ENCODE measurements around the gene MCU. TPM values are rescaled to one million over a fixed set of nuclear protein-coding genes. Genes with fewer than 3 reads are reported as not detected.

The MCU gene
- total and polyA plus RNA-seq, 7 experiments from 2014 or later: 4.8 to 14.3 (median 10.7) TPM

- intact Hi-C loops (cut with micrococcal nuclease): no loop called here
- Mint-ChIP-seq H3K4me1 (peaks cover 7 to 17% (median 15%) of the 10 kb centered on the region in 7 donors), H3K9me3 (peaks cover 0 to 79% (median 35%) of the 10 kb centered on the region in 11 donors), H3K4me3 (no peak overlapping the region), H3K36me3 (peaks cover 9 to 53% (median 46%) of the 10 kb centered on the region in 5 donors), H3K27ac (no peak overlapping the region), H3K27me3 (peaks cover 0 to 6% (median 0%) of the 10 kb centered on the region in 5 donors)
- Histone ChIP-seq H3K36me3 (ENCODE audit: control insufficient read depth in 2 of 3, insufficient read depth in 3 of 3, low read length in 3 of 3) (no peaks in the 10 kb centered on the region), H3K9me3 (ENCODE audit: control insufficient read depth in 2 of 3, low read length in 3 of 3) (peaks cover 0 to 9% (median 6%) of the 10 kb centered on the region in 3 experiments), H3K4me1 (ENCODE audit: control insufficient read depth in 2 of 2, insufficient read depth in 2 of 2, low read length in 2 of 2) (no peaks in the 10 kb centered on the region), H3K27me3 (ENCODE audit: control insufficient read depth in 2 of 2, insufficient read depth in 2 of 2, low read length in 2 of 2) (no peaks in the 10 kb centered on the region), H3K4me3 (ENCODE audit: low read length) (no peak overlapping the region), H3K27ac (ENCODE audit: low read depth, low read length) (no peak overlapping the region)
- POLR2A ChIA-PET: interaction anchor here (0.6 kb wide), 1 partner anchor 51 kb away, joined by 3 read pairs; no protein-coding TSS in a partner anchor
- CTCF ChIA-PET: no interaction called here
- DNase-seq (no peak), ATAC-seq (no peak)
Observed at GRCh38 chr10:72772031-72772430, 80.1 kb downstream of the MCU start.

GRCh38 chr10:72779874-72780273 lies 87.9 kb downstream of the MCU start:
- H3K27ac ChIP-seq (ENCODE audit: low read depth, low read length): no peak overlapping the region
- ATAC-seq (no peak), DNase-seq (no peak)
- H3K4me3 Mint-ChIP-seq: no peak overlapping the region
- no peaks in the 10 kb centered on the region for H3K4me1 ChIP-seq (ENCODE audit: control insufficient read depth in 2 of 2, insufficient read depth in 2 of 2, low read length in 2 of 2)
- no peaks in the 10 kb centered on the region for H3K36me3 ChIP-seq (ENCODE audit: control insufficient read depth in 2 of 3, insufficient read depth in 3 of 3, low read length in 3 of 3)
- no peaks in the 10 kb centered on the region for H3K27me3 ChIP-seq (ENCODE audit: control insufficient read depth in 2 of 2, insufficient read depth in 2 of 2, low read length in 2 of 2)
- no peak overlapping the region for H3K27ac Mint-ChIP-seq
- H3K4me3 ChIP-seq (ENCODE audit: low read length): no peak overlapping the region
- H3K27me3 Mint-ChIP-seq: peaks cover 0 to 6% (median 0%) of the 10 kb centered on the region in 5 donors
- H3K9me3 ChIP-seq (ENCODE audit: control insufficient read depth in 2 of 3, low read length in 3 of 3): peaks cover 0 to 3% (median 0%) of the 10 kb centered on the region in 3 experiments
- peaks cover 0 to 5% (median 0%) of the 10 kb centered on the region in 7 donors for H3K4me1 Mint-ChIP-seq
- H3K9me3 Mint-ChIP-seq: peaks cover 0 to 22% (median 5%) of the 10 kb centered on the region in 11 donors
- ChIA-PET CTCF (no interaction called here), POLR2A (no interaction called here)
- intact Hi-C loops (cut with micrococcal nuclease): no loop called here
- H3K36me3 Mint-ChIP-seq: peaks cover 0 to 9% (median 0%) of the 10 kb centered on the region in 5 donors

- Mint-ChIP-seq H3K4me1 (peaks cover 0 to 4% (median 0%) of the 10 kb centered on the region in 7 donors), H3K27me3 (peaks cover 0 to 2% (median 0%) of the 10 kb centered on the region in 5 donors)
Observed at GRCh38 chr10:72782649-72783330, 90.8 kb downstream of the MCU start.

GRCh38 chr10:72783410-72783833 lies 91.5 kb downstream of the MCU start:
- Mint-ChIP-seq H3K27me3 (peaks cover 0 to 2% (median 0%) of the 10 kb centered on the region in 5 donors), H3K4me1 (peaks cover 0 to 8% (median 3%) of the 10 kb centered on the region in 7 donors), H3K27ac (no peak overlapping the region), H3K4me3 (no peak overlapping the region), H3K9me3 (peaks cover 0 to 3% (median 0%) of the 10 kb centered on the region in 11 donors), H3K36me3 (peaks cover 0 to 7% (median 3%) of the 10 kb centered on the region in 5 donors)
- Histone ChIP-seq H3K4me3 (ENCODE audit: low read length) (no peak overlapping the region), H3K36me3 (ENCODE audit: control insufficient read depth in 2 of 3, insufficient read depth in 3 of 3, low read length in 3 of 3) (no peaks in the 10 kb centered on the region), H3K27me3 (ENCODE audit: control insufficient read depth in 2 of 2, insufficient read depth in 2 of 2, low read length in 2 of 2) (no peaks in the 10 kb centered on the region), H3K4me1 (ENCODE audit: control insufficient read depth in 2 of 2, insufficient read depth in 2 of 2, low read length in 2 of 2) (no peaks in the 10 kb centered on the region), H3K9me3 (ENCODE audit: control insufficient read depth in 2 of 3, low read length in 3 of 3) (no peaks in the 10 kb centered on the region), H3K27ac (ENCODE audit: low read depth, low read length) (no peak overlapping the region)
- ChIA-PET CTCF (no interaction called here), POLR2A (no interaction called here)
- no peak for ATAC-seq
- intact Hi-C loops (cut with micrococcal nuclease): no loop called here
- DNase-seq: no peak

More at GRCh38 chr10:72782649-72783330, 90.8 kb downstream of the MCU start:
- intact Hi-C loops (cut with micrococcal nuclease): no loop called here
- ATAC-seq: no peak
- no peaks in the 10 kb centered on the region for H3K27me3 ChIP-seq (ENCODE audit: control insufficient read depth in 2 of 2, insufficient read depth in 2 of 2, low read length in 2 of 2)
- no peaks in the 10 kb centered on the region for H3K9me3 ChIP-seq (ENCODE audit: control insufficient read depth in 2 of 3, low read length in 3 of 3)
- no peak for DNase-seq
- H3K36me3 ChIP-seq (ENCODE audit: control insufficient read depth in 2 of 3, insufficient read depth in 3 of 3, low read length in 3 of 3): no peaks in the 10 kb centered on the region
- H3K27ac Mint-ChIP-seq: no peak overlapping the region
- no peak overlapping the region for H3K4me3 Mint-ChIP-seq
- no peaks in the 10 kb centered on the region for H3K4me1 ChIP-seq (ENCODE audit: control insufficient read depth in 2 of 2, insufficient read depth in 2 of 2, low read length in 2 of 2)
- CTCF ChIA-PET: no interaction called here
- H3K4me3 ChIP-seq (ENCODE audit: low read length): no peak overlapping the region
- POLR2A ChIA-PET: no interaction called here
- H3K9me3 Mint-ChIP-seq: no peaks in the 10 kb centered on the region
- H3K36me3 Mint-ChIP-seq: peaks cover 0 to 4% (median under 1%) of the 10 kb centered on the region in 5 donors
- no peak overlapping the region for H3K27ac ChIP-seq (ENCODE audit: low read depth, low read length)

GRCh38 chr10:72784551-72785351 lies 92.8 kb downstream of the MCU start:
- H3K4me1 Mint-ChIP-seq: peaks cover 4 to 16% (median 8%) of the 10 kb centered on the region in 7 donors
- Histone ChIP-seq H3K4me1 (ENCODE audit: control insufficient read depth in 2 of 2, insufficient read depth in 2 of 2, low read length in 2 of 2) (no peaks in the 10 kb centered on the region), H3K27ac (ENCODE audit: low read depth, low read length) (no peak overlapping the region), H3K4me3 (ENCODE audit: low read length) (no peak overlapping the region), H3K9me3 (ENCODE audit: control insufficient read depth in 2 of 3, low read length in 3 of 3) (no peaks in the 10 kb centered on the region), H3K27me3 (ENCODE audit: control insufficient read depth in 2 of 2, insufficient read depth in 2 of 2, low read length in 2 of 2) (no peaks in the 10 kb centered on the region), H3K36me3 (ENCODE audit: control insufficient read depth in 2 of 3, insufficient read depth in 3 of 3, low read length in 3 of 3) (no peaks in the 10 kb centered on the region)
- ATAC-seq (no peak), DNase-seq (no peak)
- peaks cover 0 to 2% (median 0%) of the 10 kb centered on the region in 5 donors for H3K27me3 Mint-ChIP-seq
- H3K4me3 Mint-ChIP-seq: no peak overlapping the region
- CTCF ChIA-PET: no interaction called here
- no peak overlapping the region for H3K27ac Mint-ChIP-seq
- POLR2A ChIA-PET: no interaction called here
- peaks cover 0 to 6% (median 3%) of the 10 kb centered on the region in 5 donors for H3K36me3 Mint-ChIP-seq
- intact Hi-C loops (cut with micrococcal nuclease): no loop called here
- H3K9me3 Mint-ChIP-seq: peaks cover 0 to 3% (median 0%) of the 10 kb centered on the region in 11 donors

- ATAC-seq: no peak
- Mint-ChIP-seq H3K4me1 (peaks cover 5 to 20% (median 9%) of the 10 kb centered on the region in 7 donors), H3K36me3 (peaks cover 0 to 4% (median 3%) of the 10 kb centered on the region in 5 donors), H3K9me3 (peaks cover 0 to 3% (median 0%) of the 10 kb centered on the region in 11 donors), H3K27ac (no peak overlapping the region), H3K27me3 (peaks cover 0 to 2% (median 0%) of the 10 kb centered on the region in 5 donors), H3K4me3 (no peak overlapping the region)
- ChIA-PET POLR2A (no interaction called here), CTCF (interaction anchor here (0.6 kb wide), 1 partner anchor 402 kb away, joined by 3 read pairs; no protein-coding TSS in a partner anchor)
- no peaks in the 10 kb centered on the region for H3K27me3 ChIP-seq (ENCODE audit: control insufficient read depth in 2 of 2, insufficient read depth in 2 of 2, low read length in 2 of 2)
- intact Hi-C loops (cut with micrococcal nuclease): no loop called here
- no peaks in the 10 kb centered on the region for H3K36me3 ChIP-seq (ENCODE audit: control insufficient read depth in 2 of 3, insufficient read depth in 3 of 3, low read length in 3 of 3)
- H3K27ac ChIP-seq (ENCODE audit: low read depth, low read length): no peak overlapping the region
- no peak for DNase-seq
- no peaks in the 10 kb centered on the region for H3K4me1 ChIP-seq (ENCODE audit: control insufficient read depth in 2 of 2, insufficient read depth in 2 of 2, low read length in 2 of 2)
- no peaks in the 10 kb centered on the region for H3K9me3 ChIP-seq (ENCODE audit: control insufficient read depth in 2 of 3, low read length in 3 of 3)
- H3K4me3 ChIP-seq (ENCODE audit: low read length): no peak overlapping the region
Observed at GRCh38 chr10:72785409-72785808, 93.5 kb downstream of the MCU start.

Data from naive thymus-derived CD4-positive, alpha-beta T cell (primary cell).